Measurements from ENCODE around the gene OIP5.
"Not testable (repeated sequence)": the region's sequence is repeated elsewhere in the genome, so short reads cannot be mapped to it uniquely, and the experiment has no call there.

OIP5 gene

DNA sequence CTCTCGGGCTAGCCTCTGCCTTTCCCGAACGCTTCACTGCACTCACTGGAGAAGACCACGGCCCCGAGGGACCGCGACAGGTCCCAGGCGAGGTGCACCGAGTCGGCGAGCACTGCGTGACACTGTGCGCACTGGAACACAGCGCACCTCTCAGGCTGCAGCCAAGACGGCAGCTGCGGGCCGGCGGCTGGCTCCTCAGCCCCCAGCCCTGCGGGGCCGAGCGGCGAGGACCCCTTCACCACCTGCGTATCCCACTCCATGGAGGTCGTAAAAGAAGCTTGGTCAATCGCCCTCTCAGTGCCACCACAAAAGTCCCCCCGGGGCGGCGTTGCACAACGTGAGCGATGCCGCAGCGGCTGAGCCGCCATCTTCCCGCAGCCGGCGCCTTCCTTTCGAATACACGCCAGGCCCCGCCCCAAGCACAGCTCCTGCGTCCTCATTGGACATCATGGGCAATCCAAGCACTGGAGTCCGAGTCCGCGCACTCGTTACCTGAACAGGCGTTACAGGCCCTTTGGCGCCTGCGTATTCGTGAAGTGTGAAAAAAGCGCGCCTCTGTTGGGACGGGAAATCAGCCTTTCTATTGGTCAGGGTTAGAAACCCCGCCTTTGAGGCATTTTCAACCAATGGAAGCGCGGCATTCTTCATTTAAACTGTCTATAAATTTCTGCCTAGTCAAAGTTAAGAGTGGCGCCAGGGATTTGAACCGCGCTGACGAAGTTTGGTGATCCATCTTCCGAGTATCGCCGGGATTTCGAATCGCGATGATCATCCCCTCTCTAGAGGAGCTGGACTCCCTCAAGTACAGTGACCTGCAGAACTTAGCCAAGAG lies at the start of gene OIP5, which contains the start of gene NUSAP1:
TSS of gene OIP5 (minus strand) at position 398 of the 832 bp plus-strand sequence. CDS start at position 368, 30 bp downstream.
TSS of gene NUSAP1 (plus strand) at position 688 of the 832 bp plus-strand sequence. CDS start at position 765, 77 bp downstream.
- DNase-seq, result peak; percentile 100

DNA sequence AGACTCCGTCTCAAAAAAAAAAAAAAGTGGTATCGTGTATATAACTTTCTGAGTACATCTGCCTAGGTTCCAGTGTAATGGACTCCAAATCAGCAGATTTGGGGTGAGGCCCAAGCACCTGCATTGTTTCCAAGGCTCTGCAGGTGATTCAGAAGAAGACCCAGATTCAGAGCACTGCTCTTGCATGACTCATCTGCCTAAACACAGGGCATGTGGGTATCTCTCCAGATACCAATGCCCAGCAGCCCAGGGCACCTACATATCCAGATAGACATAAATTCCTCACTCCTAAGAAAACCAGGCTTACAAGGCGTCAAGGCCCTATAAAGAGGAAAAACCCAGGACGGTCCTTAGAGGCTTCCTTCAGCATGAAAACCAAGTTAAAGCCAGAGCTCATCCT lies 45.6 kb upstream of the OIP5 start:
- no peak for DNase-seq

DNA sequence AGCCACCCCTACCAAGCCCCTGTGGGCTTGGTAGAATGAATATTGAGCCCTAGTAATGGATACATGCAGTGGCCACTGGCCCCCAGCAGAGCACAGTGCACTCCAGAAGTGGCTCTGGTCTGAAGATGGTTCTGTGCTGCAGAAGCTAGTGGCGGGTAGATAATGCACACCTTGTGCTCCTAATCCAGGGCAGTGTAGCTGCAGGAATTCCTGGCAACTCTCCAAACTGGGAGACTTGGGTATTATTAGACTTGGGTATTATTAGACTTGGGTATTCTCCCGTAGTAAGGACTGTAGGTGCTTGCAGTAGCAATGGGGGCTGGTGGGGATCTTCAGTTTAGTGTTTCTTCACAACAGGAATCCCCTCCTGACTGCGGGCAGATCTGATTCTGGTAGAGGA lies 35.0 kb upstream of the OIP5 start:
- DNase-seq, result no peak

DNA sequence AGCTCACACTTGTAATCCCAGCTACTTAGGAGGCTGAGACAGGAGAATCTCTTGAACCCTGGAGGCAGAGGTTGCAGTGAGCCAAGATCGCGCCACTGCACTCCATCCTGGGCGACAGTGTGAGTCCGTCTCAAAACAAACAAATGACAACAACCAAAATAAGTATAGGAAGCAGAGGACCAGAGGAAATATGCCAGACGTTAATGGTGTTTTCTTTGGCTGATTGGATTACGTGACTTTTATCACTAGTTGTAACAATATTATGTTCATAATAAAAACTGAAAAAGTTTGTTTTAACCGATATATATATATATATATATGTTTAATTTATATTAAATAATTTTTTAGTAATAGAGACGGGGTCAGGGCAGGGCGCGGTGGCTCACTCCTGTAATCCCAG lies 22.0 kb upstream of the OIP5 start:
- no peak for DNase-seq

DNA sequence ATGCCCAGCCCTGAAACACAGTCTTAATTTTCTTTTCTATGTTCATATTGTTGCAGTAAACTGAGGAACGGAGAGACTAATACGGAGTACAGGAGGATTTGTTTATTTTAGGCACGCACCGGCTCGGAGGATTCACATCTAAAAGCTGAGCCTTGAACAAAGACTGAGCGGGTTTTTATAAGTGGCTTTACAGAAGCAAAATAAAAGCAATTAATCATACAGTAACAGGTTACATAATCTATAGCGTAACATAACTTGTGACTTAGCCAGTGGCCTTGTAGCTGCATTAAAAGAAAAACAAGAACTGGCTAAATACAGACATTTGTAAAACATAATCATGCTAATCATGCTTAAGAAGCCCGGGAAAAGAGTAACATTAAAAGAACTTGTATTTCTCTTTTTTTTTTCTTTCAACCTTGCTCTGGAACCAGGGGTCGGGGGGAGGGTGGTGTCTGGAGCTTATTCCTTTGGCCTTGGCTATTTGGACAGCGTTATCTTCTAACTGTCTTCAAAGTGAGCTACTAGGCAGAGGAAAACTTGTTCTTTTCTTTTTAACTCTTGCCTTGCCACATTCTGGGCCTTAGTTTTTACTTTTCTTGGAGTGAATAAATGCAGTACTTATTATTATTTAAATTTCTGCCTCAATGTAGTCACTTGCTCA lies 17.8 kb upstream of the OIP5 start:
- DNase-seq, result no peak

DNA sequence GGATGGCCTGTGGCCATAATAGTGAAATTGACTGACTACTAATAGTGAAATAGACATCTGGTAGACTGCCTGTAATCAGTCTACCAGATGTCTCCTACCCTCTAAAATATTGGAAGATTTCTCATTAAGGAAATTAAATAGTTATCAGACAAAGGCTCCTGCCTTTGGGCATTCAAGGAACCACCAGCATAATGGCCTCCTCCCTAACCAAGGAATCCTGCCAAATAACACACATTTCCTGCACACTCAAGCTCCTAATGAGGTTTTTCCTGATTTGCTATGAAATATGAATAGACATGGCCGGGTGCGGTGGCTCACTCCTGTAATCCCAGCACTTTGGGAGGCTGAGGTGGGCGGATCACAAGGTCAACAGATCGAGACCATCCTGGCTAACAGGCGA lies 14.8 kb upstream of the OIP5 start:
- no peak for DNase-seq

DNA sequence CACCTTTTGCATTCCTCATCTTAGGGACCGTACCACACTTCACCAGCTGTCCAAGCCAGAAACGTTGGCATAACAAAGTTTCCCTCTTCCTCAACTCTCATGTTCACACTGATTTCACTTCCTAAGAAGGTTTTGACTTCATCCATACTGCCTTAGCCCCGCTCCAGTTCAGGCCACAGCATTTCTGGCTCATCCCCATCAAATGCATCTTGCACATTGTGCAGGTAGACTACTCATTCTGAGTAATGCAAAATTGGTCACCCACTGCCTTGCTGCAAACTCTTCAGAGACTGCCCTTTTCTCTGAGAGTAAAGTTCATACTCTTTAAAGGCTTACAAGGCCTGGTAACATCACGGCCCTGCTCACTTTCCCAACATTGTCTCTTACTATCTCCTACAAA lies 9.1 kb upstream of the OIP5 start:
- no peak for DNase-seq

DNA sequence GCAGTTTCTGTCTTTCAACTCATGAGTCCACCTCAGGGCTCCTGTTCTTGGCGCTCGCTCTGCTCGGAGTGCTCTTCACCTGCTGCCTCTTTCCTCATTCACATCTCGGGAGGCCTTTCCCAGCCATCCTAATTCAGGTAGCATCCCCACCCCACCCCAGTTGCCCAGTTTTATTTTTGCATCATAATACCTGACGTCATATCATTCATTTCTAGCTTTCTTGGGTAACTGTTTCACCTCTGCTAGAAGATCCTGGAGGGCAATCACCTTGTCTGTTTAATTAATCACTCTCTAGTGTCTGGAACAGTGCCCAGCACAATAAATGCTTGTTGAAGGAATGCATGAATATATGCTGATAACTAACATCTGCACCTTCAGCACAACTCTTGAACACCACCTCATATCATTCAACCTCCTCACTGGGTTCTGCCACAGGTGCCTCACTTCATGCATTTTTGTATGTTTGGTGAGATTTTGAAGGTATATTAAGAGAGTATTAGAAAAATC lies 7.9 kb upstream of the OIP5 start:
- no peak for DNase-seq

DNA sequence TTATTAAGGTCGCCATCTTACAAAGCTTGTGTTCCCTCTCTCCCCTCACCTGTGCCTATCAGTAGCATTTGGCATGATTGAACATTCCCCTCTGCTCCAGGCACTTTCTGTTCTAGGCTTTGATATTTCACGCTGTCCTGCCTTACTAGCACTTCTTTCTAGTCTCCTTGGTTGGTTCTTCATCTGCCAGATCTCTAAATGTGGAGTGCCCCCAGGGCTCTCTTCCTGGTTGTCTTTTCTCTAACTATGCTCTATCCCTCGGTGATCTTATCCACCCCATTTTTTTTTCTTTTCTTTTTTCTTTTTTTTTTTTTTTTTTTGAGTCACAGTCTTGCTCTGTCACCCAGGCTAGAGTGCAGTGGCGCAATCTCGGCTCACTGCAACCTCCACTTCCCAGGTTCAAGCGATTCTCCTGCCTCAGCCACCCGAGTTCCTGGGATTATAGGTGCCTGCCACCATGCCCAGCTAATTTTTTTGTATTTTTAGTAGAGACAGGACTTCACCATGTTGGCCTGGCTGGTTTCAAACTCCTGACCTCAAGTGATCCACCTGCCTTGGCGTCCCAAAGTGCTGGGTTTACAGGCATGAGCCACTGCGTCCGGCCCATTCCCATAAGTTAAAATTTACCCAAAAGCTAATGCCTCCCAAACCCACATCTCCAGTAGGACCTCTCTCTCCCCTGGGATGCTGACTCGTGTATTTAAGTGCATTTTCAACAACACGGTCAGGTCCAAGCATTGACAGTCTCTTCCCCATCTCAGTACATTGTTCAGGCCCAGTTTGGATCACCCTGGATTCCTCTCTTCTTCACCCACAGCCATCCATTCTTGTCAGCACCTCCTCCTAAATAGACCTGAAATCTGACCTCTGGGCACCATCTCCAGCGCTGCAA lies 5.5 kb upstream of the OIP5 start:
- no peak for DNase-seq

DNA sequence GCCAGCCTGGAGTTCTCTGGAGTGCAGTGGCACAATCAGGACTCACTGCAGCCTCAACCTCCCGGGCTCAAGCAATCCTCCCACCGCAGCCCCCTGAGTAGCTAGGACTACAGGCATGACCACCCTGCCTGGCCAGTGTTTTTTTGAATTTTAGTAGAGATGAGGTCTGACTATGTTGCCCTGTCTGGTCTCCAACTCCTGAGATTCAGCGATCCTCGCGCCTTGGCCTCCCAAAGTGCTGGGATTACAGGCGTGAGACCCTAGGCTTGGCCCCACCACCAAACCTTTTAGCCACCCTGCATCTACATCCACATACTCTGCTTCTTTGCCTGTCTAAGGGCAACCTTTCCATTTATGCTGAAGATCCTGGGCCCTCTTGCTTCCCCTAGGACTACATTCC lies 4.7 kb upstream of the OIP5 start:
- DNase-seq, result no peak

DNA sequence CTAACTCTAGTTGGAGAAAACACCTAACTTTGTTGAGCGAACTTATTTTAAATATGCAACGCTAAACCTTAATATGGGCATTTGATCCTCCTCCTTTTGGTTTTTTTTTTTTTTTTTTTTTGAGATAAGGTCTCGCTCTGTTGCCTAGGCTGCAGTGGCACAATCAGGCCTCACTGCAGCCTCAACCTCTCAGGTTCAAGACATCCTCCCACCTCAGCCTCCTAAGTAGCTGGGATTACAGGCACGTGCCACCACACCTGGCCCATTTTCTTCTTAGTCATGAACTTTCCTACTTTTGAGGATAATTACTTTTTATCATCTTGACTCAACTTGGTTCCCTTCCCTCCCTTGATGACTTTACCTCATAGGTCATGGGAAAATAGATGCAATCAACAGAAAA lies 4.2 kb upstream of the OIP5 start:
- no peak for DNase-seq

DNA sequence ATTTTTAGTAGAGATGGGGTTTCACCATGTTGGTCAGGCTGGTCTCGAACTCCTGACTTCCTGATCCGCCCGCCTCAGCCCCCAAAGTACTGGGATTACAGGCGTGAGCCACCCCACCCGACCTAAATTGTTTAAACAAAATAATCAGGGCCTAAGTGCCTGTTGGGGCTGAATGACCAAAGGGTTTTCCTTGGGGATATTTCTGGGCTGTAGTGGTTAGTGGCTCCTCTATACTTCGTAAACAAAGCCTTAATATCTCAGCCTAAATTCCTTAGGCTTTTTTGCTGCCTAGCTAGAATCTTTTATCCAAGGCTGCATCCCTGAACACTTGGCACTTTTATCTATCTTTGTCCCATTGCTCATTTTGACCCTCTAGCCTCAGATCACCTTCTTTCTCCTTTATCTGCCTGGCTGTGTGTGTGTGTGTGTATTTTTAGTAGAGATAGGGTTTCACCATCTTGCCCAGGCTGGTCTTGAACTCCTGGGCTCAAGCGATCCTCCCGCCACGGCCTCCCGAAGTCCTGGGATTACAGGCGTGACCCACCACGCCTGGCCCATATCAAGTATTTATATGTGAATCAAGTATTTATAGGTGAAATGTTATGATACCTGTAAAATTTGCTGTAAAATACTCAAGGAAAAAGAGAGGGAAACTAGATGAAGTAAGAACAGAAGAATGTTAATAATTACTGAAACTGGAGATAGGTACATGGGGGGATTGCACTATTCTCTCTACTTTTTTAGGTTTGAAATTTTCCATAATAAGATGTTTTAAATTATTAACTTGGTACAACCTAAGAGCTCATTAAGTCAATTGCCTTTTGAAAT lies 2.1 kb upstream of the OIP5 start:
- DNase-seq, result no peak

DNA sequence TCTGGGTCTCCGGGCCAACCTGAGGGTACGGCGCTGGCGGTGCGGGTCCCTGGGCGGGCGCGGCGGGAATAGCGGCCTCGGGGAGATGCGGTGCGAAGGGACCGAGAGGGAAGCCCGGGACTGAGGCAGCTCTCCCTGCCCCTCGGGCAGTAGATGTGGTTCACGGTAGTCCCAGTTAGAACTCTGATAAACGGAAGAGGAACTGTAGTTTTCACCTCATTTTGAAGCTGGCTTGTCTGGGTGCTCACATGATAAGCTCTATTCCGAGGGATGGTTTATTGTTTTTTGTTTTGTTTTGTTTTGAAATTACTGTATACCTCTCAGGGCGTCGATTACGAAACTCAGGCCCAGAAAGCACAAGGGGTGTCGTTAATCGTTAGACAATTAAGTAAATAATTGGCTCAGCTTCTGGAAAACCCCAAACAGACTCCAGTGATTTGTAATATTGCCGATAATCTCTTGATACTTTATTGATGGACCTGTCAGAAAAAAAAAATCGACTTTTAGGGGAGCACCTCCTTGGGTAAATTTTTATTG lies 703 bp upstream of the OIP5 start:
- peak; percentile 57 for DNase-seq

DNA sequence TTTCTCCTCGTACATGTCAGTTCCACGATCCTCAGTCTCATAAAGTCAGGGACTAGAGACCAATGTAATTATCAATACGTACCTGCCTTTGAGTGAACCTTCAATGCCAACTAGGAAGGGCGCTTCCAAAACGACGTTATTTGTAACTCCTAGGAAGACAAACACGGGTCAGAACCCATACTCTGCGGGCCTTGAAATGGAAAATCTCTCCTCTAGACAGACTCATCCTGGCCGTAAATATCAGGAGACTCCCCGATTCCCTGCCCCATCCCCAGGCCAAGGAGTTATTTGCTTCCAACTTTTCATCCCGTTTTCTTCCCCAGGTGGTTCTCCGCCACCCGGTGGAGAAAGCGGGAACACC lies 578 bp downstream of the OIP5 start:
- DNase-seq, result no peak

DNA sequence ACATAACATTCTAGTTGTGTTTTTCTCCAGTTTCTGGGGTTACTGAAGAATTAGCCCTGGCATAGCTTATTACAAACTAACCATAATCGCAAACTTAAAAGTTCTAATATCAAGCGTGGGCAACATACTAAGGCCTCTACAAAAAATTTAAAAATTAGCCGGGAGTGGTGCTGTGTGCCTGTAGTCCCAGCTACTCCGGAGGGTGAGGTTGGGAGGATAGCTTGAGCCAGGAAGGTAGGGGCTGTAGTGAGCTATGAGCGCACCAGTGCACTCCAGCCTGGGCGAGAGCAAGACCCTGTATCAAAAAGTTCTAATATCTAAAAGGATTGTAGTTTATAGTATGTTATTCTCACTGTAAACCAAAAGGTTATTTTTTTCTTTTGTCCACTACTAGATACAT lies 1.1 kb downstream of the OIP5 start:
- no peak for DNase-seq

DNA sequence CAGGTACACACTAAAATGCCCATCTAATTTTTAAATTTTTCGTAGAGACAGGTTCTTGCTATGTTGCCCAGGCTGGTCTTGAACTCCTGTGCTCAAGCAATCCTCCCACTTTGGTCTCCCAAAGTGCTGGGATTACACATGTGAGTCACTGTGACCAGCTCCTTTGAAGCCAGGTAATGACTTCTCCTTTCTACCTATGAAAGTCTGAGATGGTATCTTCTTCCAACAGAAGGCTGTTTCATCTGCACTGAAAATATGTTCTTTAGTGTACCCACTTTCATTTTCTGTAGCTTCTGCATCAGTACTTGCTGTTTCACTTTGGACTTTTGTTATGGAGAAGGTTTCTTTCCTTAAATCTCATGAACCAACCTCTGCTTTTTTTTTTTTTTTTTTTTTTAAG lies 8.8 kb downstream of the OIP5 start:
- DNase-seq, result peak; percentile 18

DNA sequence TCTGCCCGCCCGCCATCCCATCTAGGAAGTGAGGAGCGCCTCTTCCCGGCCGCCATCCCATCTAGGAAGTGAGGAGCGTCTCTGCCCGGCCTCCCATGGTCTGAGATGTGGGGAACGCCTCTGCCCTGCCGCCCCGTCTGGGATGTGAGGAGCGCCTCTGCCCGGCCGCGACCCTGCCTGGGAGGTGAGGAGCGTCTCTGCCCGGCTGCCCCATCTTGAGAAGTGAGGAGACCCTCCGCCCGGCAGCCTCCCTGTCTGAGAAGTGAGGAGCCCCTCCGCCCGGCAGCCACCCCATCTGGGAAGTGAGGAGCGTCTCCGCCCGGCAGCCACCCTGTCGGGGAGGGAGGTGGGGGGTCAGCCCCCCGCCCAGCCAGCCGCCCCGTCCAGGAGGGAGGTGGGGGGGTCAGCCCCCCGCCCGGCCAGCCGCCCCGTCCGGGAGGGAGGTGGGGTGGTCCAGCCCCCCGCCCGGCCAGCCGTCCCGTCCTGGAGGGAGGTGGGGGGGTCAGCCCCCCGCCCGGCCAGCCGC lies 11.5 kb downstream of the OIP5 start:
- not testable (repeated sequence) for DNase-seq

DNA sequence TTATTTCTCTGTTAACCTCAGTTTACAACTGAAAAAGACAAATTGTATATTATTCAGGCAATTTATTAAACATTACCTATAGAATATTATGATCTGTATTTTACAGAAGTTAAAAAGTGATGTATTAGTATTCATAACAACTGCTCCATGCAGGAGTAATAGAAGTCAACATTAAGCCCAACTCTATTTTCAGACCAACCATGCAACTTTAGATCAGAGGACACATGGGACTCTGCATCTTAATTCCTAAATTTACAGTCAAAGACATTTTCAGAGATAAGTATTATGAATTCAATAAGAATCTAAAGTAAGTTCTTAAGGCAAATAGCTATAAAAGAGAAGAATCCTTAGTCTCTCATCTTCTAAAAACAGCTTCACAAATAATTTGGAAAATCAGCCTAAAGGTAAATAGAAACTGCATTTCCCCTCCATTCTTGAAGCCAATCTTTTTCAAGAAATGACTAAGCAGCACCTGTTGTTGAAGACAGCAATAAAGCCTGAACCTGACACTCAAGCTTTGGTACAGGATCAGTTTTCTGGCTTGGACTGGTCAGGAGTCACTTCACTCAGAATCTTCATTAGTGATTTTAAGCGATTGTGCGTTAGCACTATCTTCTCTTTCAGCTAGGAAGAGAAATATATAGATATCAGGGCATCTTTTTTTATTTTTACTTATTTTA lies 23.0 kb downstream of the OIP5 start:
- DNase-seq, result peak; percentile 21

DNA sequence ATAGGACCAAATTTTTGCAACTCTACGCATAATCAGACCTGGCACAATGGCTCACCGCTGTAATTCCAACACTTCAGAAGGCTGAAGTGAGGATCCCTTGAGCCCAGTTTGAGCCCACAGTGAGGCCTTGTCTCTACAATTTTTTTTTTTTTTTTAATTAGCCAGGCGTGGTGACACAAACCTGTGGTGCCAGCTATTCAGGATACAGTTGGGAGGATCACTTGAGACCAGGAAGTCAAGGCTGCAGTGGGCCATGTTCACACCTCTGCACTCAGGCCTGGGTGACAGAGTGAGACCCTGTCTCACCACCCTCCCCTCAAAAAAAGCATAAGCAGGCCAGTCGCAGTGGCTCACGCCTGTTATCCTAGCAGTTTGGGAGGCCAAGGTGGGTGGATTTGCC lies 24.7 kb downstream of the OIP5 start:
- DNase-seq, result no peak

DNA sequence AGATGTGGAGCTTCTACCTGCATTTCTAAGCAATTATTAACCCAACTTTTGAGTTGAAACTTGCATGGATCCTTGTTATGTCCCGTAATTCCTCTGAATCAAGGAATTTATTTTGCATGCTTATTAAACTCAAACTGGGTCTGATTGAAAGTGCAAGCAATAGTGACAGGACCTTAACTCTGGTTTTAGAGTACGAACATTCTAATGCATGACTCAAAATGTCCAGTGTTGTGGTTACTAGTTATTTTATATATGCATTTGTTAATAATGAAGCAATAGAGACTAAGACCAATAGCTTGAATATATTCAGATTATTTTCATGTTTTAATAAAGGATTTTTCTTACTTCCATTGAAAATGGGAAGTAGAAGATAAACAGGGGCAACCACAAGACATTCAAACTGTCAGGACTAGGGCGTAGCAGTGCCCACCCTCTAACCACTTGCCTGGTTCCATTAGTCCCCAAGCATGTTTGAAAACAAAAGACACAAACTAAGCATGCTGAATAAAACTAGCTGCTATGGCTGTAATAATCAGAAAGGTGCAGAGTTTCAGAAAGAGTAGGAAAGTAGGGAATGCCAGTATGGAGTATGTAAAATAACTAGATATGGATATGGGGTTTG lies 28.1 kb downstream of the OIP5 start:
- no peak for DNase-seq

DNA sequence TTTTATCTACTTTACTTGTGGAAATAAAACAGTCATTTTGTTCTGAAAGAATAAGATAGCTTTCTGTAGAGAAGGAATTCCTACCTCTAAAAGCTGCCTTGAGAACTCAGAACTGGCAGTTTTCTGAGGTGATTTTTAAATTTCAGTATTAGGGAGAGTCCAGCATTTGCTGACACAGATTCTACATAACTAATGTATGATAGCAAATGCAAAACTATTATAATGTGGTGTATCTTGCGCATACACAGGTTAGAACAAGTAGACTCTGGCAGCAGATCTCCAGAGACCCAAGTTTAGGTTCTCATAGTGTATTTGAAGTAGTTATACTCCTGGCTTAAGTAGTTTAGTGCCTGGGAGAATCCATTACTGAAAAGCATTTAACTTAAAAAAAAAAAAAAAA lies 30.8 kb downstream of the OIP5 start:
- no peak for DNase-seq

Measured in activated CD4-positive, alpha-beta T cell treated with anti-CD3 and anti-CD28 coated beads, Interleukin-2, amount 50 U/mL, for 16 hours (primary cell).